ENCODE measurements around the gene IGLON5.

GRCh38 chr19:51345076-51345620 lies 33.7 kb downstream of the IGLON5 start:
- no peak for TF ChIP-seq POLR2AphosphoS5 (IDR thresholded peaks at IDR 0.05; ENCODE audit: low read depth, low read length)
- TF ChIP-seq POLR2A (IDR thresholded peaks at IDR 0.05; ENCODE audit: low read depth, low read length), result no peak
- TF ChIP-seq TAF1 (IDR thresholded peaks at IDR 0.05; ENCODE audit: low read depth, low read length), result no peak
- TF ChIP-seq SPI1 (IDR thresholded peaks at IDR 0.05; ENCODE audit: low read depth, low read length), result no peak
- TF ChIP-seq PAX5 (IDR thresholded peaks at IDR 0.05; ENCODE audit: insufficient read depth, low read length, severe bottlenecking), result no peak

All from GM12891 (cell line).